ENCODE data around the gene FOXL2.

Gene FOXL2

DNA sequence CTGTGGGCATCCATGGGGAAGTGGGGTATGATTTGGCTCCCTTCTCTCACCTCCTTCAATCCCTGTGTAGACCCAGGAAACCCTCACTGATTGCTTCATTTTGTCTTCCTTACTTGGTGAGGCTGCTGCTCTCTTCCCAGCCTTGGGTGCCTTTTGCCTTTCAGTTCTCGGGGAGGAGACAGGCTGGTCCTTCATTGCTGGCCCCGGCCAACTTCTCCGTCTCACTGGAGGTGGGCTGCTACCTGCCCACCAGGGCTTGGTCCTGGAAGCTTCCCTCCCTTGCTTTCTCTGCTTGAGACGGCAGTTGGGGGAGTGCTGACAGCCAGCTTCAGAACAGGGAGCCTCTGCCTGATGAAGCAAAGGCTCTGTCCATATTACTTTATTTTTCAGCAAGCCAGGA, 4.7 kb downstream of the FOXL2 start:
- peaks cover 44% of the 10 kb centered on the region for H3K4me1 Mint-ChIP-seq
- H3K4me3 Mint-ChIP-seq = no peak overlapping the region
- CTCF ChIA-PET = no interaction called here
- H3K9me3 Mint-ChIP-seq = no peaks in the 10 kb centered on the region
- peaks cover 100% of the 10 kb centered on the region for H3K27me3 Mint-ChIP-seq
- no peak for DNase-seq
- H3K27ac Mint-ChIP-seq = no peak overlapping the region
- H3K36me3 Mint-ChIP-seq = peaks cover 3% of the 10 kb centered on the region

DNA sequence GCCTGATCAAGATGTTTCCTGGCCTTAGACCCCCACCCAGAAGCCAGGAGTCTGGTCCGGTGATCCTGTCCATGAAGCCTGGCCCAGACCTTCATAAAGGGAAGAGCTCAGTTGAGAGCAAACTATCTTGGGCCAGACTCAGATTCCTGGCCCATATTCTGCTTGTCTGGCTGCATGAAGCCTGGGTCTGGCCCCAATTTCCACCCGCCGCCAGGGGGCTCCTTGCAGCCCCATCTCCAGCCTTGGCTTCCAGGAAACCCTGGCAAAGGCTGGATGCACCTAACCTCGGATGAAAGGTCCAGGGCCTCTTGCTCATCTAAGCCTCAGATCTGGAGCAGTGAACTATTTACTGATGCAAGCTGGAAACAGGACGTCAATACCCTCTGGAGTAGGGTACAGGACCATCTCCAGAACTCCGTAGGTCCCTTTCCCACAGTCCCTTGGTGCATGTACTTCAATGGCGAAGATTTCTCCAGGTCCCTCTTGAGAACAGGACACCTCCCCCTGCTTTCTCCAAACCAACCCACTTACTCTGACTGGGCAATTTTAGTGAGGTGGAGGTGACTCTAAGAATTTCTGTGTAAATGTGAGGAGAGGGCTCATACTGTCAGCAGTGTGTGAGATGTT, 5.6 kb downstream of the FOXL2 start:
- no peak overlapping the region for H3K4me3 Mint-ChIP-seq
- H3K9me3 Mint-ChIP-seq = no peaks in the 10 kb centered on the region
- CTCF ChIA-PET = interaction anchor here (0.7 to 2.2 kb wide), 5 partner anchors 12 to 389 kb away, joined by 3 to 7 read pairs (median 5); no protein-coding TSS in a partner anchor
- no peak overlapping the region for H3K27ac Mint-ChIP-seq
- H3K36me3 Mint-ChIP-seq = peaks cover 3% of the 10 kb centered on the region
- DNase-seq = peak; percentile 44
- H3K27me3 Mint-ChIP-seq = peaks cover 100% of the 10 kb centered on the region
- peaks cover 46% of the 10 kb centered on the region for H3K4me1 Mint-ChIP-seq

DNA sequence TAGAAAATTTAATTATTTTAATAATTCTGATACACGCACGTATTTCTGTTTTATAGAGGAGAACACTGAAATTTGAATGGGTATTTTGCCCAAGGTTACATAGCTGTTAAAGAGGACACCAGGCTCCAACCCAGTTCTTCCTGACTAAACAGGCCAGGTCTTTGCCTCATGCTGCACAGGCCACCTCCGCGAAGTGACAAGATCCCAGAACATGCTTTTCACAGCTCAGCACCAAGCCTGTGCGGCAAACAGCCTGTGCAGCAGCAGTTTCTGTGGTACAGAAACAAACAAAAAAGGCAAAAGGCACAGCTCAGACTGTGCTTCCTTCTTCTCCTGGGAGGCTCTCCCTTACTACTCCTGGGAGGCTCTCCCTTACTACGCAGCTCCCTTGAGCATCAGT, 6.5 kb downstream of the FOXL2 start:
- H3K4me1 Mint-ChIP-seq = peaks cover 51% of the 10 kb centered on the region
- no peak overlapping the region for H3K4me3 Mint-ChIP-seq
- H3K9me3 Mint-ChIP-seq = no peaks in the 10 kb centered on the region
- no peak overlapping the region for H3K27ac Mint-ChIP-seq
- no peak for DNase-seq
- H3K27me3 Mint-ChIP-seq = peaks cover 100% of the 10 kb centered on the region
- H3K36me3 Mint-ChIP-seq = peaks cover 3% of the 10 kb centered on the region
- CTCF ChIA-PET = interaction anchor here (1.0 to 2.2 kb wide), 4 partner anchors 13 to 390 kb away, joined by 3 to 7 read pairs (median 6); no protein-coding TSS in a partner anchor

DNA sequence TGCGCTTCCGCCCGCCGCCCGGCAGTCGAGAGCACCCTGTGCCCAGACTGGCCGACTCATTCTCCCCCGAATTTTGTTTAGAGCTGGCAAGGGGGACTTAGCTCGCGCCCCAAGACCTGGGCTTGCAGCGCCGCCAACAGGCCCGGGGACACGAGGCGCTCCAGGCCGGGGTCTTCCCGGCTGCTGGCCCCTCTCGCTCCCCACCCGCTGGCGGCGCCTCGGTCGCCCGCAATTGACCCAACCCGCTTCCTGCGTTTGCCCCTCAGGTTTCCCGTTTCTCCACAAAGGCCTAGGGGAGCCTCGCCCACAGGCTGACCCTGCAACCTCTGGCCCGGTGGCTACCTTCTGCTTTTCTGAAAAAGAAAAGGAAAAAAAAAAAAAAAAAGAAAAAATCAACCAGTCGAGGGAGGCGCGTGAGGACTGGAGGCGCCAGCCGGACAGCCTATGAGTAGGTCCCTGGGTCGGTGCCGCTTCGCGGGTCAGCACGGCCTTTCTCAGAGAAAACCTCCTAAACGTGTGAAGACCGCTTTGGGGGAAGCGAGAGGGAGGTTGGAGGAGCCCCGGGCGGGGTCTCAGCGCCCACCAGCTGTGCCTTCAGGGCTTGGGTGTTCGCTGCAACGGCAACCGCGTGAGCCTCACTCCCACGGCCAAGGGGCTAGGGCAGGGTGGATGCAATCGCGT, 7.2 kb downstream of the FOXL2 start:
- Mint-ChIP-seq H3K9me3 (no peaks in the 10 kb centered on the region), H3K4me1 (peaks cover 44% of the 10 kb centered on the region), H3K36me3 (no peaks in the 10 kb centered on the region), H3K4me3 (no peak overlapping the region), H3K27ac (no peak overlapping the region), H3K27me3 (peaks cover 97% of the 10 kb centered on the region)
- no peak for DNase-seq
- CTCF ChIA-PET = interaction anchor here (1.5 to 2.2 kb wide), 3 partner anchors 13 to 391 kb away, joined by 5 to 7 read pairs (median 6); no protein-coding TSS in a partner anchor

DNA sequence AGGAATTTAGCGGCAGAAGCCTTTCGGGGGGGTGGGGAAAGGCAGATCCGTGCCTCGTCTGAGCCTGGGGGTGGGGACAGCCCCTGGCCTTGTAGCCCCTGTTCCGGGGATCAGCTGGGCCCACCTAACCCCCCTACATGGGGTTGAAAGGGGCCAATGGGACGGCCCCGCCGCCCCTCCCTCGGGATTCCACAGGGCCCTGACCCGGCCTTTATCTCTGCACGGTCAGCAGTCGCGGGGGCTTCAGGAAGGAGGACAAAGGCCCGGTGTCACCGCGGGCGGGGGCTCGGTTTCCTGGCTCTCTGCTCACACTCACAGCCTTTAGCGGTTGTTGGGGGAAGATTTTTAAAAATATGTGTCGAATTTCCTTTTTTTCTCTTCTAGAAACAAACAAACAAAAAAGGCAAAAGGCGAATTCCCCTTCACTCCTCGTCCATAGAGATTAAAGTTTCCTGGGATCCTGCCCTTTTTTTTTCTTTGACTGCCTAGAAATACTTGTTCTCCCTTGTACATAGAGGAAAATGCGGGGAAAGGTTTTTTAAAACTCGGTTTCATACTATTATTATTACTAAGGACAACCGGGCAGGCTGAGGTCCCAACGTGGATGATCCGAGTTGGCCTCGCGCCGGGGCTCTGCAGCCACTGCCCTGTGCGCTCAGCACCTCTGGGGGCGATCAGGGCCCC, 7.9 kb downstream of the FOXL2 start:
- no peak overlapping the region for H3K27ac Mint-ChIP-seq
- no peak overlapping the region for H3K4me3 Mint-ChIP-seq

DNA sequence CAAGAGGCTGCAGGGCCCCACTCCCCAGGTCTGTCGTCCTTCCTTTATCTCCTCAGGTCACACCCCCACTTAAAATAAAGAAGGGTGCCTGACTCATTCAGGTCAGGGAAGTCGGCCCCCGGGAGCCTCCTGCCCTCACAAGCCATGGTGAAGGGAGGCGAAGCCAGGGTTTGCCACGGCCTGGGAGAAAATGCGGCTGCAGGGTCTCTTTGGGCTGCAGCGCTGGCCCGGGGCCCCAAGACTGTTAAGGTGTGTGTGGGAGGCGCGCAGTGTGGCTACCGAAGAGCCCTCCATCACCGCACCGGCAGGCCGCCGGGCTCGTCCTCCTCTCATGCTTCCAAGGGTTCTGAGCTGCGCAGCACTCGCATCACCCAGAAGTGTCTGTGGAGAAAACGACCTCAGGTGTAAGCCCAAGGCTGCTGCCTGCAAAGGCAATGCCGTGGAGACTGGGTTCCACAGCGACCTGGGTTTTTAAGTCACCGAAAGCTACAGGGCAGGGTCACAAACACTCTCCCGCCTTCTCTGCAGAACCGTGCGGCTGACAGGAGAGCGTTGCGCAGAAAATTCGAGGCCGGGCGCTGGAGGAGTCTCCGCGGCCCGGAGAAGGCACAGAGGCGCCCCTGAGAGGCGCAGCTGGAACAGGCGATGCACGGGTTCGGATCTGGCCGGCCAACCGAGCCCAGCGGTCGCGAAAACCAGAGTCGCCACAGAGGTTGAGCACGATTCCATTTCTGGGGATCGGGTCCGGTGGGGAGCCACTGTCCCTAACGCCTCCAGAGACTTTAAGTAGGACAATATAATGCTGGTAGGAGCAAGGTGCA, 8.7 kb downstream of the FOXL2 start:
- Mint-ChIP-seq H3K27ac (peak overlapping the region; percentile 24), H3K4me3 (no peak overlapping the region), H3K27me3 (peaks cover 96% of the 10 kb centered on the region), H3K36me3 (no peaks in the 10 kb centered on the region), H3K4me1 (peaks cover 30% of the 10 kb centered on the region), H3K9me3 (no peaks in the 10 kb centered on the region)
- CTCF ChIA-PET = interaction anchor here (1.7 kb wide), 1 partner anchor 9 kb away, joined by 10 read pairs; the partner anchor contains the start of genes FOXL2 and FOXL2NB
- DNase-seq = no peak

More for the DNA sequence above, 7.9 kb downstream of the FOXL2 start:
- no peak for DNase-seq
- H3K9me3 Mint-ChIP-seq = no peaks in the 10 kb centered on the region
- CTCF ChIA-PET = interaction anchor here (1.7 kb wide), 1 partner anchor 8 kb away, joined by 10 read pairs; the partner anchor contains the start of genes FOXL2 and FOXL2NB
- H3K36me3 Mint-ChIP-seq = no peaks in the 10 kb centered on the region
- H3K4me1 Mint-ChIP-seq = peaks cover 37% of the 10 kb centered on the region
- H3K27me3 Mint-ChIP-seq = peaks cover 97% of the 10 kb centered on the region

DNA sequence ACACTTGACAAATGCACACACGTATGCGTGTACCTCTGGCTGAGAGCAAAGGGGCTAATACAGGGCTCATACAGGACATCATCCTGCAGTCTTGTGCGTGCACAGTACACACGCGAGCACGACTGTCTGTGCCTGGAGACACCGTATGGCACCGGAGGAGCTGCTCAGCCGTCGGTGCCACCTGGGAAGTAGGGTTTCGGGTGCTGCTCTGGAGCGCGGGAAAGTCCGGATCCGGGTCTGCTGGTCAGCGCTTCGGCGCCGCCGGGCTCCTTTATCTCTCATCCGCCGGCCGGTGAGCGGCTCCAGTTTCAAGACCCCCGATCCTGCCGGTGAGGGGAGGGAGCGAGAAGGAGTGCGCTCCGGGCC, 9.3 kb downstream of the FOXL2 start:
- DNase-seq = no peak
- Mint-ChIP-seq H3K27me3 (peaks cover 96% of the 10 kb centered on the region), H3K4me3 (no peak overlapping the region), H3K27ac (peak overlapping the region; percentile 19), H3K4me1 (peaks cover 30% of the 10 kb centered on the region), H3K9me3 (no peaks in the 10 kb centered on the region), H3K36me3 (no peaks in the 10 kb centered on the region)
- CTCF ChIA-PET = interaction anchor here (1.7 to 6.7 kb wide), 2 partner anchors 9 to 13 kb away, joined by 10 to 70 read pairs; partner anchors contain the start of genes FOXL2 and FOXL2NB

DNA sequence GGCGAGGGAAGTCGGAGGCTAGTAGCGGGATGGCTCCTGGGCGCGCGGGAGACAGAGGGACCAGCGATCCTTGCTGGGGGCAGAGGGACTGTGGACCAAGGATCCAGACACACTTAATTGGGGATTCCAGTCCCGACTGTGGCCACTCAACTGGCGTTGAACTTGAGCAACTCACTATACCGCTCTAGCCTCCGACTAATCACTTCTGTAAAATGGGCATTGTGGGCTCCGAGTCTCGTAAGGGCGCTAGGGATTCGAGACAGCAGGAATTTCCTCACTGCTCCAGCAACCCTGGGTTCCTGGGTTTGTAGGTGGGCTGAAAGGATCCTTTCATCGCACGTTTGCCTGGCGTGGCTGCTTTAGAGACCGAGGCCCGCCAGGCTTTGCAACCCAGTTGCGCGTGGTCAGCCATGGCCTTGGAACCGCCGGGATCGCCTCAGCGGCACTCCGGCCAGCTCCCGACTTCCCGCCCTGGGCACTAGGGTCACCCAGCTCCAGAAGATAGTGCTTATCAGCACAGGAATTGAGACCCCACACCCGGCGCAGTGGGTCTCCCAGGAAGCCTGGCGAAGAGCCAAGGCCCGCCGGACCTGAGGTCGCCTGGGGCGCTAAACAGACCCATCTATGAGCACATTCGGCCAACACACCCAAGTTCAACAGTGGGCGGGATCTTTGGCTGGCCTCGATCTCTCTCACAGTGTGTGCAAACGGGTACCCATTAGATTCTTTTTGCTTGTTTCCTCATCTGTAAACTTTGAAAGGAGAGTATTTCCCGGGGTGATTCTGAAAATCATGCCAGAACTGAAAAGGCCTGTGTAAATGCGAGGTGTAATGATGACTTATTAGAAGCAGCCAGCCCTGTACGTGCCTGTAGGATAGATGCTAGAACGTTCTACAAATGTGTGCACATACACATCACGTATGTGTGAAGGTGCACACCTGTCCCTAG, 9.9 kb downstream of the FOXL2 start:
- H3K27me3 Mint-ChIP-seq = peaks cover 93% of the 10 kb centered on the region
- no peaks in the 10 kb centered on the region for H3K36me3 Mint-ChIP-seq

DNA sequence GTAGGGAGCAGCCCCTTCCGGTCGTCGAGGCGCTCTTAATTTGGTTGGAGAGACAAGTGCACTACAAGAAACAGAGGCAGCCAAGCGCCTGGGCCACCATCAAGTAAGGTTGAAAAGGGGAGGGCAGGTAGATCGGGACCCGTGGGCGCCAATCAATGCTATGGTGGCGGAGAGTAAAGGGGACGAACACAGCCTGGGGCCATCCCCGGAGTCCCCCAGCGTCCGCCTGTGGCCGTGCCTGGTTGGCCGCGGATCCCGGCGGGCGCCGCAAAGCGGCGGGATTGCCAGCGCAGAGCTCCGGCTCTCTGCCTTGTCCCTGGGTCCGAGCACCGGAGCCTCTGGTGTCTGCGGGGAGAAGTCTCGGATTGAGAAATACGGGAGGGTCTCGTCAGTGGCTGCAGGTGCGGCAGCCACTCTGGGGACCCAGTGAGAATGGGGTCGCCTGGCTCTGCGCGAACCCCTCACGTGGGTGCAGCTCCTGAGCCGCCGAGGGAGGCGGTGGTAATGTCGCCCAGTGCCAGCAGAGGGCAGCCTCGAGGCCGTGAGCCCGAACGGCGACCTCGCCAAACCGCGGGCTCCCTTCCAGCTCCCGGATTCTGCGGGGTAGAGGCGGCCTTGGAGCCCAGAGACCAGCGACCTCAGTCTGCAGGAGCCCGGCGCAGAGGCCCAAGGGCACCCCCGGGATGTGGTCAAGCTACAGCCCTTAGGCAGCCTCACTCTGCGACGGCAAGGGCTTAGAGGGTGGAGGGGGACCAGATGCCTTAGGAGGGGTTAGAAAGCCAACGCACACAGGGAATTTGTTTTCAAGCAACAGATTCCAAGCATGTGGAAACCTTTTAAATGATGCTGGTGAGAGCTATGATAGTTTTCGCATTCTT, 10.8 kb downstream of the FOXL2 start:
- CTCF ChIA-PET = interaction anchor here (0.6 to 6.7 kb wide), 22 partner anchors 8 to 589 kb away, joined by 3 to 70 read pairs (median 4); partner anchors contain the start of genes CEP70, FOXL2, FOXL2NB and PIK3CB
- Mint-ChIP-seq H3K4me3 (peak overlapping the region; percentile 54), H3K27me3 (peaks cover 93% of the 10 kb centered on the region)

More for the DNA sequence above, 9.9 kb downstream of the FOXL2 start:
- Mint-ChIP-seq H3K4me1 (peaks cover 30% of the 10 kb centered on the region), H3K4me3 (peak overlapping the region; percentile 54), H3K9me3 (no peaks in the 10 kb centered on the region), H3K27ac (peak overlapping the region; percentile 64)
- CTCF ChIA-PET = interaction anchor here (0.9 to 6.7 kb wide), 16 partner anchors 10 to 590 kb away, joined by 3 to 70 read pairs (median 6); partner anchors contain the start of genes CEP70, FOXL2, FOXL2NB and PIK3CB
- no peak for DNase-seq

DNA sequence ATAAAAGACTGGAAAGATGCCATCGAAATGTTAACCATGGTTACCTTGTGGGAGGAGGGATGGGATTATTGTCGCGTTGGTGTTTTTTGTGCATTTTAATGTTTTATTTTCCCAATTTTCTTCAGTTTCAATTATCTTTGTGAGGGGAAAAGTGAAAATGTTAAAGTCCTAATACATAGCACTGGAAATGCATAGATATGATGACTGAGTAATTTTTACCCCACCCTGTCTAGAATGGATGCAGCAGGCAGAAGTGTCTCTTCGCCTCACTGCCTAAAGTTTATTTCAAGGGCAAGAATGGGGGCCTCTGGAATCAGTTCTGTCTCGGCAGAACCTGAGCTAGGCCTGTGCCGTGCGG, 11.5 kb downstream of the FOXL2 start:
- CTCF ChIA-PET = interaction anchor here (0.7 to 6.7 kb wide), 19 partner anchors 9 to 395 kb away, joined by 3 to 70 read pairs (median 5); partner anchors contain the start of genes CEP70, FOXL2, FOXL2NB and PIK3CB
- no peak overlapping the region for H3K27ac Mint-ChIP-seq
- no peaks in the 10 kb centered on the region for H3K36me3 Mint-ChIP-seq
- peaks cover 30% of the 10 kb centered on the region for H3K4me1 Mint-ChIP-seq
- peak overlapping the region; percentile 54 for H3K4me3 Mint-ChIP-seq
- H3K27me3 Mint-ChIP-seq = peaks cover 91% of the 10 kb centered on the region
- H3K9me3 Mint-ChIP-seq = no peaks in the 10 kb centered on the region
- no peak for DNase-seq

More for the DNA sequence above, 10.8 kb downstream of the FOXL2 start:
- H3K36me3 Mint-ChIP-seq = no peaks in the 10 kb centered on the region
- peak overlapping the region; percentile 64 for H3K27ac Mint-ChIP-seq
- DNase-seq = peak; percentile 73
- H3K4me1 Mint-ChIP-seq = peaks cover 30% of the 10 kb centered on the region
- no peaks in the 10 kb centered on the region for H3K9me3 Mint-ChIP-seq

DNA sequence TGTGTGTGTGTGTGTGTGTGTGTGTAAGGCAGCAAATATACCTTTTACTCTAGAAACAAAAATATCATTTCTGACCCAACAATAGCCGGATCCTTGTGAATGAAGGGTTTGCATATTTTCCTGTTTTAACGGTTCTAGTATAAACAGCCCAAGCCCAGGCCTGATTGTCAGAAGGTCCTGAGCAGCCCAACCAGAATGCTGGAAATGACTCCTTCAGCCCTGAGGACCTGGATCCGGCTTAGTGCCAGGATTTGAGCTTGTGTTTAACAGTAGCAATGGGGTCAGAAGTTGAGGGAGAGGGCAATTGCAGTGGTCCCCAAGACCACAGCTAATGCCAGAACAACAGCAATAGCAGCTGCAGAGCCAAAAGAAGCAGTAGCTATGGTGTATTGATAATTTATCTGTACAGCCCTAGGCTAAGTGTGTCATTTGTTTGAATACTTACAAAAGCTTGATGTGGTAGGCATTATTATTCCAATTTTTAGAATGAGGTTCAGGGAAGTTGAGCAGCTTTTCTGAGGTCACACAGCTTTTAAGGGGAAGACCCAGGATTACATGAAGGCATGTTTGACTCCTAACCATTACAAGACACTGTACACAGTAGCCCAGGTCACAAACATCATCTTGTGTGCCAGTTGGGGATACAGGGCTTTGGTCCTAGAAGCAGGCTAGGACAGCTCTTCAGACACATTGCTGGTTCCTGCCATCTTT, 12.8 kb downstream of the FOXL2 start:
- no peaks in the 10 kb centered on the region for H3K36me3 Mint-ChIP-seq
- CTCF ChIA-PET = interaction anchor here (0.7 to 6.7 kb wide), 5 partner anchors 10 to 394 kb away, joined by 3 to 70 read pairs (median 6); no protein-coding TSS in a partner anchor

More for the DNA sequence above, 12.8 kb downstream of the FOXL2 start:
- Mint-ChIP-seq H3K27me3 (peaks cover 83% of the 10 kb centered on the region), H3K9me3 (no peaks in the 10 kb centered on the region), H3K27ac (no peak overlapping the region), H3K4me1 (peaks cover 29% of the 10 kb centered on the region), H3K4me3 (no peak overlapping the region)
- DNase-seq = no peak

Measured in activated naive CD4-positive, alpha-beta T cell treated with anti-CD3 and anti-CD28 coated beads, Interleukin-2, amount 10 ng/mL, durations not matched to agents 7 days and 5 days (primary cell).